Activated CD8-positive, alpha-beta T cell treated with anti-CD3 and anti-CD28 coated beads for 36 hours (primary cell): ENCODE data around the gene MYO3B. TPM values are rescaled to one million over a fixed set of nuclear protein-coding genes. Genes with fewer than 3 reads are reported as not detected.

Experiments
- ATAC-seq: fragments of 200-7000 bp; cut with Tn5 transposase; one replicate; pipeline ENCODE4 v1.10.0; 2021; ENCODE audit warnings: mild to moderate bottlenecking, moderate library complexity
- CTCF ChIA-PET: fragments of 350-600 bp; sonication (Branson Sonifier 250); formaldehyde crosslinking; loops from one replicate; lab custom pipeline; 2021; ENCODE audit warnings: antibody characterized with exemption; lab: Charles Lee
- POLR2A ChIA-PET: fragments of 350-600 bp; sonication (Branson Sonifier 250); formaldehyde crosslinking; loops from one replicate; lab custom pipeline; 2021; ENCODE audit warnings: antibody characterized with exemption; lab: Charles Lee
- DNase-seq: peaks from one replicate; pipeline ENCODE4 v3.0.0-alpha.2; 2020
- H3K27ac Mint-ChIP-seq: one replicate; pipeline ENCODE4 v1.8.0; 2021; ENCODE audit warnings: mild to moderate bottlenecking, mixed read lengths
- H3K27me3 Mint-ChIP-seq: one replicate; pipeline ENCODE4 v1.8.0; 2021; ENCODE audit warnings: mixed read lengths
- H3K36me3 Mint-ChIP-seq: one replicate; pipeline ENCODE4 v1.8.0; 2021; ENCODE audit warnings: low read depth, mixed read lengths
- H3K4me1 Mint-ChIP-seq: one replicate; pipeline ENCODE4 v1.8.0; 2021; ENCODE audit warnings: low read depth, mixed read lengths
- H3K4me3 Mint-ChIP-seq: one replicate; pipeline ENCODE4 v1.8.0; 2021; ENCODE audit warnings: mild to moderate bottlenecking, moderate library complexity, mixed read lengths
- H3K9me3 Mint-ChIP-seq: one replicate; pipeline ENCODE4 v1.8.0; 2021; ENCODE audit warnings: mixed read lengths
- CTCF ChIP-seq: fragments of 200-600 bp; IDR thresholded peaks from one replicate; pipeline ENCODE4 v1.8.0; 2022; ENCODE audit warnings: antibody characterized with exemption, mild to moderate bottlenecking
- intact Hi-C: fragments of 100-400 bp; cut with micrococcal nuclease; formaldehyde crosslinking; loops from one replicate; pipeline ENCODE4 v1.10.0; 2022
- total RNA-seq, 2 experiments: library from RNA; stranded (reverse); gene quantifications; one replicate each; pipeline ENCODE4 v1.2.3, GENCODE V29; 2021

The MYO3B gene
- total RNA-seq, 2 experiments from 2014 or later, result 0.09 to 0.20 TPM

GRCh38 chr2:170587117-170587516 lies 409.2 kb downstream of the MYO3B start:
- H3K27me3 Mint-ChIP-seq, result peaks cover 9% of the 10 kb centered on the region
- no peaks in the 10 kb centered on the region for H3K36me3 Mint-ChIP-seq
- intact Hi-C loops, result loop anchor here (10.0 kb wide), 1 partner anchor 352 kb away; no protein-coding TSS in a partner anchor
- no peak overlapping the region for H3K4me3 Mint-ChIP-seq
- ChIA-PET POLR2A (no interaction called here), CTCF (no interaction called here)
- DNase-seq (no peak), ATAC-seq (no peak)
- no peaks in the 10 kb centered on the region for H3K9me3 Mint-ChIP-seq
- no peak for TF ChIP-seq CTCF
- no peaks in the 10 kb centered on the region for H3K4me1 Mint-ChIP-seq
- no peak overlapping the region for H3K27ac Mint-ChIP-seq

- Mint-ChIP-seq H3K4me1 (no peaks in the 10 kb centered on the region), H3K27ac (no peak overlapping the region), H3K36me3 (no peaks in the 10 kb centered on the region), H3K4me3 (no peak overlapping the region), H3K27me3 (peaks cover 9% of the 10 kb centered on the region), H3K9me3 (no peaks in the 10 kb centered on the region)
- CTCF ChIA-PET, result interaction anchor here (1.0 kb wide), 1 partner anchor 33 kb away, joined by 3 read pairs; no protein-coding TSS in a partner anchor
- DNase-seq, result no peak
- no peak for ATAC-seq
- POLR2A ChIA-PET, result no interaction called here
- intact Hi-C loops, result loop anchor here (10.0 kb wide), 1 partner anchor 353 kb away; no protein-coding TSS in a partner anchor
- no peak for TF ChIP-seq CTCF
These were observed 410.0 kb downstream of the MYO3B start for GRCh38 chr2:170587922-170588321.

- no peaks in the 10 kb centered on the region for H3K9me3 Mint-ChIP-seq
- DNase-seq (no peak), ATAC-seq (no peak)
- H3K4me1 Mint-ChIP-seq, result no peaks in the 10 kb centered on the region
- H3K27ac Mint-ChIP-seq, result no peak overlapping the region
- H3K4me3 Mint-ChIP-seq, result no peak overlapping the region
- H3K27me3 Mint-ChIP-seq, result peaks cover 9% of the 10 kb centered on the region
- intact Hi-C loops, result loop anchor here (10.0 kb wide), 1 partner anchor 354 kb away; no protein-coding TSS in a partner anchor
- POLR2A ChIA-PET, result no interaction called here
- no peaks in the 10 kb centered on the region for H3K36me3 Mint-ChIP-seq
- CTCF ChIA-PET, result interaction anchor here (1.0 kb wide), 1 partner anchor 32 kb away, joined by 3 read pairs; no protein-coding TSS in a partner anchor
- no peak for TF ChIP-seq CTCF
These were observed 410.8 kb downstream of the MYO3B start for GRCh38 chr2:170588729-170589128.

- TF ChIP-seq CTCF, result no peak
- H3K9me3 Mint-ChIP-seq, result no peaks in the 10 kb centered on the region
- intact Hi-C loops, result no loop called here
- DNase-seq, result no peak
- no peaks in the 10 kb centered on the region for H3K4me1 Mint-ChIP-seq
- ChIA-PET POLR2A (no interaction called here), CTCF (no interaction called here)
- no peak overlapping the region for H3K4me3 Mint-ChIP-seq
- peaks cover 2% of the 10 kb centered on the region for H3K27me3 Mint-ChIP-seq
- H3K36me3 Mint-ChIP-seq, result no peaks in the 10 kb centered on the region
- no peak for ATAC-seq
- H3K27ac Mint-ChIP-seq, result no peak overlapping the region
These were observed 418.6 kb downstream of the MYO3B start for GRCh38 chr2:170596576-170596975.

GRCh38 chr2:170598067-170598395 lies 420.1 kb downstream of the MYO3B start:
- Mint-ChIP-seq H3K4me3 (no peak overlapping the region), H3K4me1 (no peaks in the 10 kb centered on the region), H3K27me3 (peaks cover 2% of the 10 kb centered on the region), H3K9me3 (no peaks in the 10 kb centered on the region), H3K36me3 (no peaks in the 10 kb centered on the region), H3K27ac (no peak overlapping the region)
- no peak for DNase-seq
- POLR2A ChIA-PET, result no interaction called here
- ATAC-seq, result no peak
- CTCF ChIA-PET, result no interaction called here
- no peak for TF ChIP-seq CTCF
- intact Hi-C loops, result no loop called here
